Measurements from ENCODE around the gene TENM4. TPM values are rescaled to one million over a fixed set of nuclear protein-coding genes. Genes with fewer than 3 reads are reported as not detected.

Gene TENM4
- total and polyA plus RNA-seq, 11 donors: 0.08 to 6.4 (median 1.0) TPM

GRCh38 chr11:79461666-79462645 lies 21.1 kb upstream of the TENM4 start:
- H3K4me3 ChIP-seq: no peak overlapping the region
- H3K27ac ChIP-seq: no peak overlapping the region
- intact Hi-C loops (cut with DNase I): loop anchor here in 1 of 10 donors (5.0 kb wide), 1 partner anchor 695 kb away; no protein-coding TSS in a partner anchor
- TF ChIP-seq CTCF (IDR thresholded peaks at IDR 0.05) (no peak), POLR2A (IDR thresholded peaks at IDR 0.05) (no peak)
- H3K27me3 ChIP-seq: peaks cover 0 to 8% (median 0%) of the 10 kb centered on the region in 9 donors
- no peaks in the 10 kb centered on the region for H3K4me1 ChIP-seq
- H3K9me3 ChIP-seq: no peaks in the 10 kb centered on the region
- DNase-seq (no peak), ATAC-seq (no peak)
- 84 to 89% (median 88%) methylated on average over 7 of the region's 7 CpGs for WGBS, 4 donors
- H3K36me3 ChIP-seq: no peaks in the 10 kb centered on the region

- intact Hi-C loops (cut with DNase I): loop anchor here in 1 of 10 donors (5.0 kb wide), 1 partner anchor 696 kb away; no protein-coding TSS in a partner anchor
- peak in 2 of 5 donors; percentile 12 to 25 for DNase-seq
Measured at GRCh38 chr11:79461144-79461543, 20.3 kb upstream of the TENM4 start.

GRCh38 chr11:79458709-79459108 lies 17.9 kb upstream of the TENM4 start:
- intact Hi-C loops (cut with DNase I): no loop called here
- Histone ChIP-seq H3K4me1 (no peaks in the 10 kb centered on the region), H3K36me3 (no peaks in the 10 kb centered on the region), H3K4me3 (no peak overlapping the region), H3K9me3 (no peaks in the 10 kb centered on the region), H3K27me3 (peaks cover 0 to 29% (median 4%) of the 10 kb centered on the region in 9 donors), H3K27ac (no peak overlapping the region)
- whole genome bisulfite sequencing, 4 donors: 72 to 80% (median 80%) methylated on average over 5 of the region's 5 CpGs
- ATAC-seq: no peak
- DNase-seq: no peak
- TF ChIP-seq CTCF (IDR thresholded peaks at IDR 0.05): no peak

More at GRCh38 chr11:79461144-79461543, 20.3 kb upstream of the TENM4 start:
- Histone ChIP-seq H3K9me3 (no peaks in the 10 kb centered on the region), H3K36me3 (no peaks in the 10 kb centered on the region), H3K4me3 (no peak overlapping the region), H3K27ac (no peak overlapping the region), H3K27me3 (peaks cover 0 to 16% (median 1%) of the 10 kb centered on the region in 9 donors), H3K4me1 (no peaks in the 10 kb centered on the region)
- ATAC-seq: peak in 3 of 4 donors; percentile 70 to 80 (median 73)
- peak in 11 of 12 donors; percentile 21 to 66 (median 49) for TF ChIP-seq CTCF (IDR thresholded peaks at IDR 0.05)
- TF ChIP-seq POLR2A (IDR thresholded peaks at IDR 0.05): no peak
- WGBS, 4 donors: 37 to 44% (median 39%) methylated on average over 2 of the region's 2 CpGs

GRCh38 chr11:79456501-79456900 lies 15.7 kb upstream of the TENM4 start:
- H3K4me1 ChIP-seq: no peaks in the 10 kb centered on the region
- no peak overlapping the region for H3K4me3 ChIP-seq
- DNase-seq (no peak), ATAC-seq (no peak)
- TF ChIP-seq POLR2A (IDR thresholded peaks at IDR 0.05): no peak
- TF ChIP-seq CTCF (IDR thresholded peaks at IDR 0.05): no peak
- intact Hi-C loops (cut with DNase I): no loop called here
- no peaks in the 10 kb centered on the region for H3K36me3 ChIP-seq
- no peak overlapping the region for H3K27ac ChIP-seq
- no peaks in the 10 kb centered on the region for H3K9me3 ChIP-seq
- 44 to 59% (median 48%) methylated on average over 4 of the region's 4 CpGs for WGBS, 4 donors
- H3K27me3 ChIP-seq: peaks cover 0 to 37% (median 4%) of the 10 kb centered on the region in 9 donors

Measured in heart left ventricle (tissue), 16 donors.